GM19238 (cell line): ENCODE measurements around the gene ITGA8.
"Not testable (repeated sequence)": the region's sequence is repeated elsewhere in the genome, so short reads cannot be mapped to it uniquely, and the experiment has no call there.

Source experiments
- DNase-seq: peaks from one replicate; pipeline ENCODE4 v3.0.0; 2011; ENCODE audit warnings: low spot score; ENCODE audit not compliant: insufficient read length

Gene ITGA8

GRCh38 chr10:15719899-15720634 lies at the start of gene ITGA8:
TSS of gene ITGA8 (minus strand) at chr10:15719922. CDS start at chr10:15719771, 151 bp downstream.
- no peak for DNase-seq

- DNase-seq, result no peak
These were observed 45.3 kb upstream of the ITGA8 start for GRCh38 chr10:15764892-15765454.

GRCh38 chr10:15763006-15763405 lies 43.3 kb upstream of the ITGA8 start:
- DNase-seq, result no peak

- DNase-seq, result not testable (repeated sequence)
These were observed 42.5 kb upstream of the ITGA8 start for GRCh38 chr10:15762239-15762638.

- not testable (repeated sequence) for DNase-seq
These were observed 41.5 kb upstream of the ITGA8 start for GRCh38 chr10:15761224-15761623.

GRCh38 chr10:15760681-15761080 lies 41.0 kb upstream of the ITGA8 start:
- no peak for DNase-seq

- DNase-seq, result no peak
These were observed 39.5 kb upstream of the ITGA8 start for GRCh38 chr10:15759265-15759664.

GRCh38 chr10:15758618-15759017 lies 38.9 kb upstream of the ITGA8 start:
- no peak for DNase-seq

GRCh38 chr10:15754937-15755336 lies 35.2 kb upstream of the ITGA8 start:
- DNase-seq, result no peak

GRCh38 chr10:15751046-15751445 lies 31.3 kb upstream of the ITGA8 start:
- DNase-seq, result no peak

GRCh38 chr10:15748126-15748525 lies 28.4 kb upstream of the ITGA8 start:
- DNase-seq, result no peak

- DNase-seq, result no peak
These were observed 27.9 kb upstream of the ITGA8 start for GRCh38 chr10:15747632-15748031.

GRCh38 chr10:15745751-15746150 lies 26.0 kb upstream of the ITGA8 start:
- DNase-seq, result no peak

- peak; percentile 18 for DNase-seq
These were observed 24.6 kb upstream of the ITGA8 start for GRCh38 chr10:15744217-15744865.

GRCh38 chr10:15743443-15743842 lies 23.7 kb upstream of the ITGA8 start:
- DNase-seq, result no peak

- DNase-seq, result no peak
These were observed 23.1 kb upstream of the ITGA8 start for GRCh38 chr10:15742836-15743235.

GRCh38 chr10:15742102-15742501 lies 22.4 kb upstream of the ITGA8 start:
- no peak for DNase-seq

- DNase-seq, result no peak
These were observed 21.9 kb upstream of the ITGA8 start for GRCh38 chr10:15741581-15741980.

GRCh38 chr10:15740261-15740660 lies 20.5 kb upstream of the ITGA8 start:
- DNase-seq, result no peak

GRCh38 chr10:15739254-15739970 lies 19.7 kb upstream of the ITGA8 start:
- no peak for DNase-seq

- DNase-seq, result no peak
These were observed 18.7 kb upstream of the ITGA8 start for GRCh38 chr10:15738270-15738925.
